Lung (tissue), 12 donors: Measurements from ENCODE around the gene CDK14. TPM values are rescaled to one million over a fixed set of nuclear protein-coding genes. Genes with fewer than 3 reads are reported as not detected.

Experiments used
- ATAC-seq: fragments of 200-7000 bp; cut with Tn5 transposase; one replicate; pipeline ENCODE4 v1.9.1; 2020; ENCODE audit warnings: moderate number of reproducible peaks; ENCODE audit not compliant: insufficient read depth, low FRiP score
- DNase-seq, 3 donors: peaks; one replicate each; pipeline ENCODE4 v3.0.0-alpha.2; 2013 to 2017
- H3K27ac ChIP-seq, 2 donors: one replicate each; pipeline ENCODE4 v1.5.1; 2013; ENCODE audit warnings: mild to moderate bottlenecking in 2 of 2, moderate library complexity in 2 of 2, control low read depth in 1 of 2, inconsistent platforms in 1 of 2, low read depth in 1 of 2, low read length in 1 of 2
- H3K27me3 ChIP-seq, 3 donors: one replicate each; pipeline ENCODE4 v1.5.1; 2013; ENCODE audit warnings: low read length in 2 of 3; ENCODE audit not compliant: control insufficient read depth in 3 of 3, insufficient read depth in 3 of 3
- H3K36me3 ChIP-seq, 4 donors: one replicate each; pipeline ENCODE4 v1.5.1; 2013; ENCODE audit warnings: low read length in 4 of 4, mild to moderate bottlenecking in 1 of 4, moderate library complexity in 1 of 4; ENCODE audit not compliant: control insufficient read depth in 4 of 4, insufficient read depth in 4 of 4
- H3K4me1 ChIP-seq, 5 donors: one replicate each; pipeline ENCODE4 v1.5.1; 2013; ENCODE audit warnings: low read length in 5 of 5, mild to moderate bottlenecking in 2 of 5, moderate library complexity in 1 of 5; ENCODE audit not compliant: control insufficient read depth in 5 of 5, insufficient read depth in 5 of 5
- H3K4me3 ChIP-seq: one replicate; pipeline ENCODE4 v1.5.1; 2013; ENCODE audit warnings: mild to moderate bottlenecking, control low read depth, moderate library complexity
- H3K9ac ChIP-seq, 2 donors: one replicate each; pipeline ENCODE4 v1.5.1; 2013; ENCODE audit warnings: low read length in 2 of 2, control low read depth in 1 of 2; ENCODE audit not compliant: insufficient read depth in 1 of 2
- H3K9me3 ChIP-seq, 4 donors: one replicate each; pipeline ENCODE4 v1.5.1; 2013; ENCODE audit warnings: low read length in 3 of 4, mild to moderate bottlenecking in 1 of 4, moderate library complexity in 1 of 4; ENCODE audit not compliant: control insufficient read depth in 4 of 4, insufficient read depth in 3 of 4
- CTCF ChIP-seq: IDR thresholded peaks from 2 replicates; pipeline ENCODE4 v1.5.1; 2012; ENCODE audit warnings: mild to moderate bottlenecking; ENCODE audit errors: control extremely low read depth, extremely low read depth
- WGBS, 2 donors: extraction: QIAGEN DNeasy Blood & Tissue Kit; methylation state at CpG; one replicate each; pipeline ENCODE4 v1.1.7; 2013; 5-methylcytosine and 5-hydroxymethylcytosine counted together
- polyA plus RNA-seq, 2 donors: library from polyadenylated mRNA; stranded (reverse); fragments of 200-250 nt; gene quantifications; one replicate each; pipeline ENCODE4 v1.2.1, GENCODE V29; 2013
- total RNA-seq, 2 donors: library from RNA; depleted of rRNA in 1 of 2; stranded (reverse); fragments of >200 nt in 1 of 2; gene quantifications; one replicate each; pipeline ENCODE4 v1.2.1, GENCODE V29; 2014 to 2021
- donor health status: control.
- donor health status: control.
- donor health status: Bipolar disorder and iron deficiency.
- donor health status: healthy.
- donor health status: DM: yes; HTN: yes; CAD: no.

CDK14 gene
- total and polyA plus RNA-seq, 4 donors = 4.3 to 117 (median 18.9) TPM

- Histone ChIP-seq H3K27ac (no peak overlapping the region), H3K9me3 (peaks cover 0 to 7% (median 2%) of the 10 kb centered on the region in 4 donors), H3K4me3 (no peak overlapping the region), H3K9ac (no peak overlapping the region), H3K36me3 (no peaks in the 10 kb centered on the region), H3K27me3 (no peaks in the 10 kb centered on the region), H3K4me1 (peaks cover 0 to 5% (median 0%) of the 10 kb centered on the region in 5 donors)
- DNase-seq (no peak), ATAC-seq (no peak)
- WGBS, 2 donors = 92 to 96% methylated on average over 3 of the region's 3 CpGs
- TF ChIP-seq CTCF = no peak
Observed at GRCh38 chr7:91251877-91252276, 655.8 kb downstream of the CDK14 start.

Other genes with a start within 250 kb of the CDK14 start
- gene GTPBP10, start 249.6 kb upstream of the CDK14 start, total RNA-seq = 10 to 100 TPM; 17.9 to 20.9 TPM
- gene GTPBP10, start 249.6 kb upstream of the CDK14 start, polyA plus RNA-seq = 10 to 100 TPM in 1 of 2 donors, 1 to 10 TPM in 1; 9.2 to 18.6 TPM
- gene CLDN12, start 192.9 kb upstream of the CDK14 start, total RNA-seq = 10 to 100 TPM; 39.2 to 40.2 TPM
- gene CLDN12, start 192.9 kb upstream of the CDK14 start, polyA plus RNA-seq = 10 to 100 TPM; 15.3 to 20.8 TPM
- under 1 TPM in 1 of 2 donors, not detected in 1; 0.89 TPM for gene PTTG1IP2, start 126.7 kb upstream of the CDK14 start, total RNA-seq
- not detected for gene PTTG1IP2, start 126.7 kb upstream of the CDK14 start, polyA plus RNA-seq